Vagina (tissue), 2 donors: ENCODE results near the gene FXYD1. TPM values are rescaled to one million over a fixed set of nuclear protein-coding genes. Genes with fewer than 3 reads are reported as not detected.

Experiments
- DNase-seq, 2 donors: peaks; one replicate each; pipeline ENCODE4 v3.0.0-alpha.2; 2017; ENCODE audit errors: extremely low spot score in 2 of 2
- H3K27ac ChIP-seq: fragments of 200-600 bp; sonication (generic); one replicate; pipeline ENCODE4 v1.5.1; 2019
- H3K27me3 ChIP-seq: fragments of 200-600 bp; sonication (generic); one replicate; pipeline ENCODE4 v1.5.1; 2019
- H3K36me3 ChIP-seq, 2 donors: fragments of 200-600 bp; sonication (generic); one replicate each; pipeline ENCODE4 v1.5.1; 2017 to 2019
- H3K4me1 ChIP-seq: fragments of 200-600 bp; sonication (generic); one replicate; pipeline ENCODE4 v1.5.1; 2019
- H3K4me3 ChIP-seq, 2 donors: fragments of 200-600 bp; sonication (generic); 1 replicate in 1 of 2; 2 replicates in 1 of 2; pipeline ENCODE4 v1.5.1; 2016 to 2019
- H3K9me3 ChIP-seq: fragments of 200-600 bp; sonication (generic); one replicate; pipeline ENCODE4 v1.5.1; 2019
- POLR2A ChIP-seq, 2 donors: fragments of 450-650 bp; IDR thresholded peaks; one replicate each; pipeline ENCODE4 v1.6.1; 2017; ENCODE audit warnings: antibody characterized with exemption in 2 of 2, mild to moderate bottlenecking in 2 of 2, moderate library complexity in 2 of 2
- POLR2AphosphoS5 ChIP-seq, 2 donors: sonication (generic); formaldehyde crosslinking; IDR thresholded peaks; one replicate each; pipeline ENCODE4 v1.9.0; 2017; ENCODE audit warnings: antibody characterized with exemption in 2 of 2, mild to moderate bottlenecking in 2 of 2, low read depth in 1 of 2; ENCODE audit not compliant: insufficient read depth in 1 of 2
- intact Hi-C: fragments of 100-400 bp; cut with DNase I; formaldehyde crosslinking; loops from one replicate; pipeline ENCODE4 v1.15.1; 2023
- total RNA-seq: library from RNA; depleted of rRNA; stranded (reverse); fragments of >200 nt; gene quantifications from one replicate; pipeline ENCODE4 v1.2.3, GENCODE V29; 2016
- TF ChIP-seq, protein P1 (sequence below), 3 experiments: fragments of 450-650 bp in 2 of 3; fragments of 200-600 bp in 1 of 3; sonication (generic) in 1 of 3; IDR thresholded peaks; one replicate each; pipeline ENCODE4 v1.5.1; 2017 to 2019; ENCODE audit warnings: antibody characterized with exemption in 3 of 3, mild to moderate bottlenecking in 2 of 3, moderate library complexity in 2 of 3

The FXYD1 gene
- total RNA-seq, 1 donor from 2014 or later, result 135 TPM

DNA sequence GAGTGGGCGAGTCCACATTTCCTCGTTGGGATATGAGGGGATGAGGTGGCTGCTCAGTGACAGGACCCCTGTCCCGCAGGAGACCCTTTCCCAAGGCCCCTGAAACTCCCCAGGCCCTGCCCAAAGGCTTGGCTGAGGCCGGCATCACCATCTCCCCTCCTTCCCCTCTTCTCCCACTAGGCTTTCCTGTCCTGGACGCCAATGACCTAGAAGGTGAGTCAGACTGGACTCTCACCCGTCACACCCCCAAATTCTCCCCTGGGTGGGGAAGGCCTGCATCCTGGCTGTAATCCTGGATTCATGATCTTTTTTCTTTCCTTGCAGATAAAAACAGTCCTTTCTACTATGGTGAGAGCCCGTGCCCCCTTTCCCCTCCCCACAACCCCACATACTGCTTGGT is 17.7 kb upstream of the FXYD1 start:
- no peaks in the 10 kb centered on the region for H3K36me3 ChIP-seq
- TF ChIP-seq, protein P1, sequence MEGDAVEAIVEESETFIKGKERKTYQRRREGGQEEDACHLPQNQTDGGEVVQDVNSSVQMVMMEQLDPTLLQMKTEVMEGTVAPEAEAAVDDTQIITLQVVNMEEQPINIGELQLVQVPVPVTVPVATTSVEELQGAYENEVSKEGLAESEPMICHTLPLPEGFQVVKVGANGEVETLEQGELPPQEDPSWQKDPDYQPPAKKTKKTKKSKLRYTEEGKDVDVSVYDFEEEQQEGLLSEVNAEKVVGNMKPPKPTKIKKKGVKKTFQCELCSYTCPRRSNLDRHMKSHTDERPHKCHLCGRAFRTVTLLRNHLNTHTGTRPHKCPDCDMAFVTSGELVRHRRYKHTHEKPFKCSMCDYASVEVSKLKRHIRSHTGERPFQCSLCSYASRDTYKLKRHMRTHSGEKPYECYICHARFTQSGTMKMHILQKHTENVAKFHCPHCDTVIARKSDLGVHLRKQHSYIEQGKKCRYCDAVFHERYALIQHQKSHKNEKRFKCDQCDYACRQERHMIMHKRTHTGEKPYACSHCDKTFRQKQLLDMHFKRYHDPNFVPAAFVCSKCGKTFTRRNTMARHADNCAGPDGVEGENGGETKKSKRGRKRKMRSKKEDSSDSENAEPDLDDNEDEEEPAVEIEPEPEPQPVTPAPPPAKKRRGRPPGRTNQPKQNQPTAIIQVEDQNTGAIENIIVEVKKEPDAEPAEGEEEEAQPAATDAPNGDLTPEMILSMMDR (IDR thresholded peaks at IDR 0.05), result no peak
- TF ChIP-seq POLR2AphosphoS5 (IDR thresholded peaks at IDR 0.05; ENCODE audit: insufficient read depth in 1 of 2, low read depth in 1 of 2) (no peak), POLR2A (IDR thresholded peaks at IDR 0.05) (no peak)
- H3K4me3 ChIP-seq, result no peak overlapping the region
- no peak for DNase-seq
- H3K27ac ChIP-seq, result peak overlapping the region; percentile 94
- intact Hi-C loops, result no loop called here
- peaks cover 66% of the 10 kb centered on the region for H3K4me1 ChIP-seq
- no peaks in the 10 kb centered on the region for H3K27me3 ChIP-seq
- no peaks in the 10 kb centered on the region for H3K9me3 ChIP-seq

DNA sequence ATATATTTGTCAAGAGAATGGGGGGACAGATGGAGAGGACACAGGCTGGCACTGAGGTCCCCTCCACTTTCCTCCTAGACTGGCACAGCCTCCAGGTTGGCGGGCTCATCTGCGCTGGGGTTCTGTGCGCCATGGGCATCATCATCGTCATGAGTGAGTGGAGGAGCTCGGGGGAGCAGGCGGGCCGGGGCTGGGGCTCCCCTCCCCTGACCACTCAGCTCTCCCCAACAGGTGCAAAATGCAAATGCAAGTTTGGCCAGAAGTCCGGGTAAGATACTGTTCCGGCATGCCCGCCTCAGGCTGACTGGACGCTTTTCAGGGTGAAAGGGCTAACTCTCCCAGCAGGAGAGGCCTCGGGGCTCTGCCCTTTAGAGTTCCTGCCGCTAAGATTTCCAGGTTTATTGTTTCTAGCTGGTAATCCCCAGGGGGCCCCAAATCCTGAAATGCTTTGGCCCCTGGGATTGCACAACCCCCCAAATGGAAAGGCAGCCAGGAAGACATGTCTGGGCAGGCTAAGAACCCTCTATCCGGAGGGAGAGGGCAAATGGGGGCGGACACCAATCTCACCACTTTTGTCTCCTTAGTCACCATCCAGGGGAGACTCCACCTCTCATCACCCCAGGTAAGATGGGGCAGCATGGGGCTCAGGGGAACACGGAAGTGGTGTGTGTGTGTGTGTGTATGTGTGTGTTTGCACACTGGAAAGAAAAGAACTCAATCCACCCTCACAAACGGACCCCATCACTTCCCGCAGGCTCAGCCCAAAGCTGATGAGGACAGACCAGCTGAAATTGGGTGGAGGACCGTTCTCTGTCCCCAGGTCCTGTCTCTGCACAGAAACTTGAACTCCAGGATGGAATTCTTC is 15.7 kb upstream of the FXYD1 start:
- DNase-seq, result no peak
- Histone ChIP-seq H3K36me3 (no peaks in the 10 kb centered on the region), H3K9me3 (no peaks in the 10 kb centered on the region), H3K27ac (peak overlapping the region; percentile 94), H3K4me3 (no peak overlapping the region), H3K4me1 (peaks cover 83% of the 10 kb centered on the region), H3K27me3 (no peaks in the 10 kb centered on the region)
- intact Hi-C loops, result no loop called here
- TF ChIP-seq POLR2AphosphoS5 (IDR thresholded peaks at IDR 0.05; ENCODE audit: insufficient read depth in 1 of 2, low read depth in 1 of 2), result no peak
- TF ChIP-seq, protein P1 (IDR thresholded peaks at IDR 0.05), result no peak
- TF ChIP-seq POLR2A (IDR thresholded peaks at IDR 0.05), result no peak

DNA sequence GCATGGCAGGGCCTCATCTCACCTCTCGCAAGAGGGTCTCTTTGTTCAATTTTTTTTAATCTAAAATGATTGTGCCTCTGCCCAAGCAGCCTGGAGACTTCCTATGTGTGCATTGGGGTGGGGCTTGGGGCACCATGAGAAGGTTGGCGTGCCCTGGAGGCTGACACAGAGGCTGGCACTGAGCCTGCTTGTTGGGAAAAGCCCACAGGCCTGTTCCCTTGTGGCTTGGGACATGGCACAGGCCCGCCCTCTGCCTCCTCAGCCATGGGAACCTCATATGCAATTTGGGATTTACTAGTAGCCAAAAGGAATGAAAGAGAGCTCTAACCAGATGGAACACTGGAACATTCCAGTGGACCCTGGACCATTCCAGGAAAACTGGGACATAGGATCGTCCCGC is 15.1 kb upstream of the FXYD1 start:
- Histone ChIP-seq H3K36me3 (no peaks in the 10 kb centered on the region), H3K27me3 (no peaks in the 10 kb centered on the region), H3K4me1 (peaks cover 83% of the 10 kb centered on the region), H3K4me3 (peak overlapping the region; percentile 44 to 65), H3K27ac (peak overlapping the region; percentile 94), H3K9me3 (no peaks in the 10 kb centered on the region)
- TF ChIP-seq, protein P1 (IDR thresholded peaks at IDR 0.05), result no peak
- TF ChIP-seq POLR2A (IDR thresholded peaks at IDR 0.05), result no peak
- TF ChIP-seq POLR2AphosphoS5 (IDR thresholded peaks at IDR 0.05; ENCODE audit: insufficient read depth in 1 of 2, low read depth in 1 of 2), result no peak
- DNase-seq, result no peak
- intact Hi-C loops, result no loop called here

DNA sequence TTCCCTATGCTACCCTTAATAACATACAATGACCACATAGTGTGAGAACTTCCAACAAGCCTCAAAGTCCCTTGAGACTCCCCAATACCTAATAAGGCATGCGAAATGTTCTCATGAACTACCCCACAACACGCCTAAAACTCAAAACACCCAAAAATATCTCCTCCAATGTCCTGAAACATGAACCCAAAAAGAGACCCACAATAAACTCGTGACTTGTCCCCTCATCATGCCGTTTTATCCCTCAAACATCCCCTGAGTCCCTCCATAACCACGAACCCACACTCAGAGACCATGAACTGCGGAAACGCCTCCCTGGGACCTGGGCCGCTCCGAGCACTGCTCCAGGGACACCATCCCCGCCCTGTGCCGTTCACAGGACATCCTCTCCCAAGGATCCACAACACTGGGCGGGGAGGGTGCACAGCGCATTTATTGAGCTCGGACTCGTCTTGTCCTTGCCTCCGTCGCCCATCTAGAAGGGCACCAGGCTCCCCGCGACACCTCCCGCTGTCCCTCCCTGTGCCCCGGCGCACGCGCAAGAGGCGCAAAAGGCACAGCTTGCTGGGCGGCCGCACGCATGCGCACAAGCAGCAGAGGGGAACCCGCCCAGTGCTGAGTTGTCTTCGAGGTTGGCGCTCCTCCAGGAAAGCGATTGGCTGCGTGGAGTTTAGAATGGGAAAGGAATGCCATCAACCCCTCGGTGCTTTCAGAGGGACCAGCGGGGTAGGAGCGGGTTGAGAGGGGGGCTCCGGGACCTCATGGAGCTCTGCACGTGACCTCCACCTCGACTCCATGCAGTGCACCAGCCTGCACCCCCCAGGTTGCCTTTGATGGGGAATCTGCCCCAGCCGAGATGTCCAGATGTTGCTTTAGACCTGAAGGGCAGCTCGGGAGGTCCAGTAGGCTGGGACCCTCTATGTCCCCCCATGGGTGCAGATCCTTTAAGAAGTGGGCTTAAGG is 14.2 kb upstream of the FXYD1 start:
- TF ChIP-seq, protein P1 (IDR thresholded peaks at IDR 0.05), result no peak
- TF ChIP-seq POLR2AphosphoS5 (IDR thresholded peaks at IDR 0.05; ENCODE audit: insufficient read depth in 1 of 2, low read depth in 1 of 2) (peak; percentile 100), POLR2A (IDR thresholded peaks at IDR 0.05) (peak; percentile 46 to 98)
- peak in 1 of 2 donors; percentile 97 for DNase-seq
- no peaks in the 10 kb centered on the region for H3K9me3 ChIP-seq
- no peaks in the 10 kb centered on the region for H3K36me3 ChIP-seq
- H3K4me3 ChIP-seq, result peak overlapping the region; percentile 44 to 65
- no peaks in the 10 kb centered on the region for H3K27me3 ChIP-seq
- H3K4me1 ChIP-seq, result peaks cover 79% of the 10 kb centered on the region
- H3K27ac ChIP-seq, result peak overlapping the region; percentile 94
- intact Hi-C loops, result no loop called here
